Stimulated activated CD8-positive, alpha-beta memory T cell treated with anti-CD3 and anti-CD28 coated beads, Interleukin-2, amount 100 ng/mL, for 1 hour (primary cell): ENCODE data around the gene TEPSIN.

Experiments
- DNase-seq, 2 donors: peaks; one replicate each; pipeline ENCODE4 v3.0.0-alpha.2; 2020; ENCODE audit warnings: low read depth in 2 of 2

Gene TEPSIN

DNA sequence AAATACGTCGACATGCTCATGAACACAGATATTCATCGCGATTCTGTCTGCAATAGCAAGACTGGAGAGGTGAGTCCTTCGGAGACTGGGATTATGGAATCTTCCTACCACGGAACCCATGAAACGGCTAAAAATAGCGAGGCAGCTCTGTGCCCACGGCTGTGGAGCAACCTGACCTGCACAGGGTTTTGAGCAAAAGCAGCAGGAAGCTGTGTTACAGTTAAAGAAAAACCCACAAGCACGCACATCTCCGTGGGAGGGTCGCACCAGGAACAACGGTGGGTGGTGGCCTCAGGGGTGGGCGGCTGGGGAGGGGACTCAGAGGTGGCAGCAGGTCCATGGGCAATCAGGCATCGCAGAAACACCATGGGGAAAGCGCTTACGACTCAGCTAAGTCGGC is 31.4 kb upstream of the TEPSIN start:
- DNase-seq: no peak

DNA sequence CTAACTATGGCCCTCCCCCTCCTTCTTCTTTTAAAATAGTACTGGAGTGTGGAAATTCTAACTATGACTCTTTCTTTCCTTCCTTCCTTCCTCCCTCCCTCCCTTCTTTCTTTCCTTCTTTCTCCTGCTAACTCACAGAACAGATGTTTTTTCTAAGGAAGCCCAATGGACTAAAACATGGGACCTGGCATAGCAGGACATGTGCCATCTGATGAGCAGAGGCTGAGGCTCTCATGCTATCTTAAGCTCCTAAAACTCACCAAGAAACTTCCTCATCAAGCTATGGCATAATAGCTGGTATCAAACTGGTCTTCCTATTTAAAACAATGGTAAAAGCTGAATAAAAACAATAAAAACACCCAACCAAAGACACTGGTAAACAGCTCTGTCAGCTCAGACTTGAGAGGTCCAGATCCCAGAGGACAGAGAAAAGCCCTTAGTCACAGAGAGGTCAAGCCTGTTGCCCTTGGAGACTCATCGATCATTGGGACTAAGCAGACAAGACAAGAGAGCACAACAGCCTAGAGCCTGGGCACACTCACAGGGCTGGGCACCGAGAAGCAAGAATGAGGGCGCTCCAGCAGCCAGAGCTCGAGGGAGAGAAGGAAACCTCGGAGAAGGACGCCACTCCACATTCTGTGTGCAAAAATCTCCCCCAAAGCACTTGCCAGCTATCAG is 28.7 kb upstream of the TEPSIN start:
- no peak for DNase-seq

DNA sequence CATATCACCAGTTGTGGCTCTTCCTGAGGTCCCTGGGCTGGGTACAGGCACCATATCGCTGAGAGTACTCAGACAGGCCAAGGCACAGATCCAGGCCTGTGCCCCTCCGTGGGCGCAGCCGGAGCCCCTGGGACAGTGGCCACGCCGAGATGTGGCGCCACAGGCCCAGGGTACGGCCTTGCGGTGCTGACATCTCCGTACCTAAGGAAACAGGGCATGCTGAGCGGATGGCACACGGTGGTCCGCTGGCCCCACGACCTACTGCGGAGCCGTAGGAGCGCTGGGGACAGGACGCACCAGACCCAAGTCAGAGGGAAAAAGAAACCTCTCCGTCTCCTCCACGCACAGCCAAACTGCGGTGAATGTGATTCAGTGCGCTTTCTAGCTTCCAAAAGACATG is 26.7 kb upstream of the TEPSIN start:
- no peak for DNase-seq

DNA sequence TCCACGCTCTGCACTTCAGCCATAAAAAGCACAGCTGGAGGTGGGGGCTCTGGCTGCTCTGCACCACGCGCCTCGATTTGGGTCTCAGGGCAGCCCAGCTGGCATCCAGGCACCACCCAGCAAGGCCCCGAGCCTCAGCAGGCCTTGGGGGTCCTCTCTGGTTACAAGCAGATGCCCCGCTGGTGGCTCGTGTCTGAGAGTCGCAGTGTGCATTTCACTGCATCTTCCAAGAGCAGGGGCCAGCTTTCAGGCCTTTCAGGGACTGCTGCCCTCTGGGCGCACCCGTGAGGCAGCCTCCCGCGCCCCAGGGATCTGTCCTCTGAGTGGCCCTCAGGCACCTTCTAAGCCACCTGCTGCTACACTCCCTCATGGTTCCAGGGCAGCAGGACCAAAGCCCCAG is 25.8 kb upstream of the TEPSIN start:
- no peak for DNase-seq

DNA sequence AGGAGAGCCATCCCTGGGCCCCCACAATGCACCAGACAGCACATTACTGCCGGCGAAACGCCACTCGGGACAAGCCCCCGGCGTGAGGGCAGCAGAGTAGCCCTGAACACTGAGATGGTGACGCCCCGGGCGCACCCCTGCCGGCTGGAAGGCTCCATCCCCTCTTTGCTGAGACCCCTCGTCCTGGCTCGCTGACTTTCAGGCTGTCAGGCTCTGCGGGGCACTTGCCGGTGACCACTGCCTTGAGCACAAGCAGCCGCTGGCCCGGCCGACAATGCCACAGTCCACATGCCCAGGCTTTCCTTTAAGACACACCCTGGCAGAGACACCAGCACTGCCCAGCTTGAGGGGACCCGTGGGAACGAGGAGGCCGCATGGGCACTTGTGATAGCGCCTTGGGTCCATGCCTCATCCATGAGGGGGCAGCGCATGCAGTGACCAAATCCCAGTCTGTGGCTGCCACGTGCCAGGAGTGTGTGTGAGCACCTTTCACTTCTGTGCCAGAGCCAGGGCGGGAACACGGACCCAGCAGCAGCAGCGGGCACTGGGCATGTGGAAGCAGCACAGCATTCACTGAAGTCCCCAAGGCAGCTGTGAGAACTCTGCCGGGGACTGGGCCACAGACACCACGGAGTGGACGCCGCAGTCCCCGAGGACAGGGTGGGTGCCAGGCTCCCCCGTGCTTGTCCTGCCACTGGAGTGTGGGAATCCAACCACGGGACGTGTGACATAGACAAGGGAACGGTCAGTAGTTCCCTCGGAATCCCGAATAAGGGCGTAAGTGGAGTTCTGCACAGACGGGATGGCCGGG is 24.7 kb upstream of the TEPSIN start:
- no peak for DNase-seq

DNA sequence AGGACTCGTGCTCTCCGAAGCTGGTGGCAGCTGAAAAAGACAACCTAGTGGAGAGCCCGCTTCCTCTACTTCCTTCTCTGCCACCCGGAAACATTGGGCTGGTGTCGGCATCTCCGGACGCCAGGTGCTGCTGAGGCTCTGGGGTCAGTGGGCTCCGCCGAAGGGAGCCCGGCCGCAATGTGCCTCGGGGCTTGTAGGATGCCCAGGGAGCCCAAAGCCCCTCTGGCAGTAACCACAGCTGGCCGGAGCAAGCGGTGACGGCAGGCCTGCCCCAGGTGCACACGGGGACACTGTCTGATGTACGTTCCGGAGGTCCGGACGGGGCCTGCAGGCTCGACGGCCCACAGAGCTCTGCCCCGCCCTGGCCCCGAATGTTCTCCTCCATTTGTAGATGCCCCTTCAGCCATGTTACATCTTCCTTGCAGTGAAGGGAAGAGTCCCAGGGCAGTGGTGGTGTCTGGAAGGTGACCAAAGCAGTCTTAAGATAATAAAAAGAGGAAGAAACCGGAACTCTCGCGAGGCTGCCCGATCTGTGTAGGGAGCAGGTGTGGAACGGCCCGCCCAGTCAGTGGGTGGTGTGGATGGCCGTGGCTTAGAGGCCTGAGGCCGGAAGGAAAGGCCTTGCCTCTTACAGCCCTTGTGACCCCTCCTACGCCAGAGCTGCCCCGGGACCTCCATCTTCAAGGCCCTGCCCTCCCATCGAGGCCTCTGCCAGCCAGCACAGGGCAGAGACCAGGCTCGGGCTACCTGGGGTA is 22.9 kb upstream of the TEPSIN start:
- no peak for DNase-seq

DNA sequence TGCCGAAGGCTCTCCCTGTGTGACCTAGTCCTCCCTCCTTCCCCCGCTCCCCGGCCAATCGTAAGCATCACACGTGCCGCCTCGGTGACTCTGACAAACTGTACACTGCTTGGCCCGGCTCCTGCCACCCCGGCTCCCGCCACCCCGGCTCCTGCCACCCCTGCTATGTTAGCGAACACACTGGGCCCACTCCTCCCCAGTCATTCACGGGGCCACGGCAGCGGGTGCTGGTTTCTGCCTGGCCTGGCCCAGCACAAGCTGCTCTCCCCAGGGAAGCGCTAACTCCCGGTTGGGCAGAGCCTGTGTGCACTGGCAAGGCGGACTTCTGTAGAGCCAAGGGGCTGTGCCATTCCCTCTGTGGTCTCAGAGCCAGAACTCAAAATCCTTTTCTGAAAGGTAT is 22.2 kb upstream of the TEPSIN start:
- DNase-seq: no peak

DNA sequence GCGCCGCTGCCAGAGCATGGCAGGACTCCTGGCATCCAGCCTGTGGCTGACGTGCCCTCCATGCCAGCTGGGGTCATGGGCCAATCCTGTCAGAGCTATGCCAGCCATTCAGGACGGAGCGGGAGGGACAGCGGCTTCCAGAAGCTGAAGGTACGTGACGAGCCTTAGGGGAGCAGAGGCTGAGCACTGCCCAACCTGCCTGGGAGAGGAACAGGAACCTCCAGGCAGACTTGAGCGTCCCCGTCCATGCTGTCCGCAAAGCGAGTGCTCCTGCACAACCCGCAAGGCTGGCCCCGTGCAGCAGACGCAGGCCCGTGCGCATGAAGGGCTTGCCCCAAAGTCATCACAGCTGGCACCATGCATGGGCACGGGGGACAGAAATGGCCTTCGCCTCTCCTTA is 21.8 kb upstream of the TEPSIN start:
- DNase-seq: no peak

DNA sequence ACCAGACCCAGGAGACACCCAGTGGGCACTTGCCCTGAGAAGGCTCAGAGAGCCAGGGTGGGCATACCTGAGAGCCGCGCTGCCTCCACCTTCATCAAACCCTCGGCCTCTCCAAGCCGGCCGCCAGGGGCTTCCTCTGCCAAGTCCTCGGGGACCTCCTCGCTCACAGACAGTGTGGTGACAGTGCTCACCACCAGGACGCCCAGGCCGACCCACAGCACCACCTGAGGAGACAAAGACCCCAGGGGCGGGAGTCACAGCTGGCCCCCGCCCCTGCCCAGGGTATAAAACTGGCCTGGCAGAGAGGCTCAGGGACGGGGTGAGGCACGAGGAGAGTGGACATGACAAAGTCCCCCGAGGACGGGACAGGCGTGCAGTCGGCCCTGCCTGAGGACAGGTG is 21.3 kb upstream of the TEPSIN start:
- DNase-seq: no peak

DNA sequence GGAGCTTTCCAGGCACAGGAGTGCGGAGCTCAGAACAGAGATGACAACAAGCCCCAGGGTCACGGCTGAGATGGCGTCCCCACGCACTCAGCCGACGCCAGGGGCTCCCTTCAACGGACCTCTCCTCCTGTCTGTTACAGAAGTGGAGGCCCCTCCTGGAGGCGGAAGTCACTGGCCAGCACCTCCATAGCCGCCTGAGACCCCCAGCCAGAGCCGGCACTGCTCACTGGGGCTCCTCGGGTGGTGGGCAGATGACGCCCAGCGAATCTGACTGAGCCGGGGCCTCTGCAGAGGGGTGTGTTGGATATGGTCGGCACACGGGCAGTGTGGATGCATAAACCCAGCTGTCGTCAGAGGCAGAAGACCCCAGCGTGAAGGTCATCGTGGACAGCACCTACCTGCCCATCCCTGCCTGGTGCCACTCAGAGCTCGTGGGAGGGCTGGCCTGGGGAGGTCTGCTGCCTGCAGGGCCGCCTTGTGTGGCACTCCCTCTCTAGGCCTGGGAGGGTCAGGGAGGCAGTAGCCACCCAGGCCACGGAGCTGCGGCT is 20.3 kb upstream of the TEPSIN start:
- DNase-seq: no peak

DNA sequence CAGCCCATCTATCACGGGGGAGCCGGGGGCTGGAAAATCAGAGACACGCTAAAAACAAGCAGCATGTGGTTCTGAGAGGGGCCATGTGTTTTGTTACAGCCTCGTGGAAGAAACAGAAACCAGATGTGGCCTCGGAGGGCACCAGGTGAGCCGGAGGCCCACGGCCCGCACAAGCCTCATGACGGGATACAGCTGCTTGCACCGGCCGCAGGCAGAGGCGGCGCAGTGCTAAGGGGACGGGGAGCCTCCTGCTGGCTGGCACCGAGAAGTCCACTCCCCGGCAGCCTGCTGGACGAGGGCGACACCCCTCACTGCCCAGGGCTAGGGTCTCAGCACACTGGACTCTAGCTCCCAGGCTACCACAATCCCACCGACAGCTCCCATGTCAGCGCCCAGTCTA is 19.4 kb upstream of the TEPSIN start:
- no peak for DNase-seq

DNA sequence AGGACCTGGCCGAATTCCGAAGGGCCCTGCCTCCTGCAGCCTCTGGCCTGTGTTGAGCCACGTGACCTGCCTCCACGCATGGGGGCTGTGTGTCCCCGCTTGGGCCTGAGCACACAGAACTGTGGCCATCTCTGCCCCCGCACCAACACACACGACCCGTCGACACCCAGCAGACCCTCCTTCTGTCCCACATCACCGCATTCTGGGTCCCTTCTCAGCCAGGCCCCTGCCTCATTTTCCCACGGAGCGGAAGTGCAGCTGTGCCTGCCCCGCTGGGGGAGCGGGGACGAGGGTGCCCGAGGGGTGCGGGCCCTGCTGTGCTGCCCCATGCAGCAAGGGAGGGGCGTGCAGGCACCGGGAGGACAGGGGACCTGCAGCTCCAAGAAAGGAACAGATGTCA is 18.7 kb upstream of the TEPSIN start:
- DNase-seq: no peak

DNA sequence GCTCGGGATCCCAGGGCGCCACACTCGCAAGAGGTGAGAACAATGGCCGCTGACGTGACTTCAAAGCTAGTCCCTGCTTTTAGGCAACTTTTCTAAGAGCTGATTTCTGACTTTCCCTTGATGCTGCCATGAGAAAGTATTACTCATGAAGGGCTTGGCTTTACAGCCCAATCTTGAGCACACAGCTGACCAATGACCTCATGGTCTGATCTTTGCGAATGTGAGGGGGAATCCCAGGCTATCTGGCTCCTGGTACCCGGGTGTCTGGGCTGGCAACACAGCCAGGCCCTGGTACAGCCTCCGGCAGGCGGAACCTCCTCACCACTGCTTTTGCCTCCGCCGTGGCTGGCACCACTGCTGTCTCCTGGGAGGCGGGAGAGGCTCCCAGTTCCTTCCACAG is 17.8 kb upstream of the TEPSIN start:
- no peak for DNase-seq

DNA sequence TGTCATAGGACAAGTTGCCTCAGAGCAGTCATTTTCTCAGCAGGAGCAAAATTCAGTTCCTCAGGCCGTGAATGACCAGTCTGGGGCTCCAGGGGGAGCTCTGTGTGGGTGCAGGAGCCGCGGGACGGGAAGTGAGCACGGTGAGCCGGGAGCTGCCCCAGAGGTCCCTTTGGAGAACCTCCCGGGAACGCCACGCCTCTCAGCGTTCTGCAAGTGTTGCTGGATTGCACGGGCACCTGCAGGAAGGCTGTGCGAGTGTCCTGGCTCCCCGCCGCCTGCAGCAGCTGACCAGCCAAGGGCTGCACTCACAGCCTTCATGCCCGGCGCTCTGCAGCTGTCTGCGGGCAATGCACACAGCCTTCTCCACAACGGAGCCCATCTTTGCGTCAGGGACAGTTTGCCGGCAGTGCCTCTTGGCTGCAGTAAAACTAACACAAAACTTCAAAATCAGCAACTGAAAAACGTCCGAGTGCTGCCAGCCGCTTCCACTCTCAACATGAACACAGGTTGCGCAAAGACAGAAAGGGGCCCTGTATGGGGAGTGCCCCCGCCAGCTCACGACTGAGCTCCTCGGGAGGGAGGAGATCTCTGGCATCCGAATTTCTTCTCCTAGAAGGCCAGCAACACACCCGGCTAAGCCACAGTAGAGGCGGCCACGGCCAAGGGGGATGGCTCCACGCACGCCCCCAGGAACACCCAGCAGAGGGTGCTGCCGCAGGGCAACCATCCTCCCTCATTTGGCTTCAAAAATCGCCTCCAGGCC is 16.3 kb upstream of the TEPSIN start:
- DNase-seq: no peak

DNA sequence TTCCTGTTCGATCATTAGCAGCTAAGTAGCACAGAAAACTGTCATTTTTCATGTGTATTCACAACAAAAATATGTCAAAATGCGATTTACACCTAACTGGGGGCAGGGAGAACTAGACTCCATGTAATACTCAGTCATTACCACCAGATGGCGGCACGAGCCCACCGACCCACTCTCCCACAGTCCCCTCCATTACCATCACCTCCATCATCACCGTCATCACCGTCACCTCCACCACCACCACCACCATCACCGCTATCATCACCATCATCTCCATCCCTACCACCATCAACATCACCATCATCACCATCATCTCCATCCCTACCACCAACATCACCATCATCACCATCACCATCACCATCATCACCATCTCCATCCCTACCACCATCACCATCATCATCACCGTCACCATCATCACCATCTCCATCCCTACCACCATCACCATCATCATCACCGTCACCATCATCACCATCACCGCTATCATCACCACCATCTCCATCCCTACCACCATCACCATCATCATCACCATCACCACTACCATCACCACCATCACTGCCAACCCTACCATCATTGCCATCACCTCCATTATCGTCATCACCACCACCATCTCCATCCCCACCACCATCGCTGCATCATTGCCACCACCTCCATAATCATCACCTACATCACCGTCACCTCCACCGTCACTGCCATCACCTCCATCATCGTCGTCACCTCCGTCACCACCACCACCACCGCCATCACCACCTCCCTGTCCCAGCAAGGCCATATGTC is 14.7 kb upstream of the TEPSIN start:
- peak; percentile 29 to 37 for DNase-seq

DNA sequence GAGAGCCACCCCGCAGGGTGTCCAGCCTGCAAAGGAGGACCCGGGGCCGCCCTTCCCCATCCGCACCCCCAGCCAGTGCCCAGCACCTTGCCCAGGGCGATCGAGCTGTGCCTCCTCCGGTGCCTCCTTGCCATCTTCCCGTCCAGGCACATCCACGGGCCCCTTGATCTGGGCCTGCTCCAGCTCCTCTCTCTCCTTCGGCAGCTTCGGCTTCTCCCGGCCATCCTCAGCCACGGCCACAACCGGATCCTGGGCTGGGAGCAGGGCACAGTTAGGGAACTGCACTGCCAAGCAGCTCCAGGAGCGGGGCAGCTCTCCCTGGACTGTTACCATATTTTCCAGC is 14.1 kb upstream of the TEPSIN start:
- no peak for DNase-seq

DNA sequence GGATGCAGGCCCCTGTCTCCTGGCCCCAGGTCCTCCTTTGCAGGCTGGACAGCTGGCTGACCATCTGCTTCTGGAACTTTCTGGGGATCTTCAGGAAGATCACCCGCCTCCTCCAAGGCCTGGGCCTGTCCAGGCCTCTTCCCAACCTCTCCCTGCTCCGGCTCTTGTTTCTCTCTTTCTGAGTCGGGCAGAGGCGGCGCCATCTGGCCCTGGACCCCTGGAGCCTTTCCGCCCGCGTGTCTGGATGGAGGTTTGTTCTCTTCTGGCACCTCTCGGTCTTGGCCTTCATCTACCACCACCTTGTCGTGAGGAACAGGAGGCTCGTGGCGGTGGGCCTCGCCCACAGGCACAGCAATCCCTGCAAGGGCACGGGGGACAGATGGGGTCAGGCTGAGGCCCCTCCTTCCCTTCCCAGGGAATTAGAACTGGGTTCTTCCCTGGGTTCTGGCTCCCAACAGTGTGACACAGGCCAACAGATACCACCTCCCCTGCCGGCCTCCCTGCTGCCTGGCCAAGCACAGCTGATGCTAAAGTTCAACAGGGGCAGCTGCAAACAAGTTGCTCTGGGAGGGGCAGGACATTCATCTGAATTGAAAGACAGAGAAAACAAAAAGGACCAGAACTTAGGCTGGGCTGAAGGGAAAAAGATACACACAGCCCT is 13.6 kb upstream of the TEPSIN start:
- DNase-seq: no peak

DNA sequence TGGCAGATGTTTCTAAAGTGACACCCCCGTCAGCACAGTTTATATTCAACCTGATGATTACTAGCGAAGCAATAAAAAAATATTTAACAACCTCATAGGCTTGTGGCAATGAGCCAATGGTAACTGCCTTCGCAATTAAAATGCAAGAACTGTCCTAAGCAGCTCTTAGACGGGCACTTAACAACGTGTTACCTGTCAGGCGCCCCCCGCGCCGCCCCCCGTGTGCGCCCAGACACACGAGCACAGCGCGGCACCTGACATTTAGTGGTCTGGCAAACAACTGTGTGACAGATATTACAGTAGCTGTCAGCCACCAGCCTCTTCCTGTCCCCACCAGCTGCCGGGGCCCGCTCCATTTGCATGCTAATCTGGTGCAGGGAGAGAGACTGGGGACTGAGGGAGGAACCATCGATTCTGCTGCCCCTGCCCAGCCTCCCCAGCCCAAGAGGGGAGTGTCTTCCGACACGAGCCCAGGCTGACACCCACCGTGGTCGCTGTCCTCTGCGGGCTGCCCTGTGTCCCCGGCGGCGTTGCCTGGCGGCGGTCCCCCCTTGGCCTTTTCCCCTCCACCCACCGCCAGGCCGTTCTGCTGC is 12.9 kb upstream of the TEPSIN start:
- DNase-seq: no peak

DNA sequence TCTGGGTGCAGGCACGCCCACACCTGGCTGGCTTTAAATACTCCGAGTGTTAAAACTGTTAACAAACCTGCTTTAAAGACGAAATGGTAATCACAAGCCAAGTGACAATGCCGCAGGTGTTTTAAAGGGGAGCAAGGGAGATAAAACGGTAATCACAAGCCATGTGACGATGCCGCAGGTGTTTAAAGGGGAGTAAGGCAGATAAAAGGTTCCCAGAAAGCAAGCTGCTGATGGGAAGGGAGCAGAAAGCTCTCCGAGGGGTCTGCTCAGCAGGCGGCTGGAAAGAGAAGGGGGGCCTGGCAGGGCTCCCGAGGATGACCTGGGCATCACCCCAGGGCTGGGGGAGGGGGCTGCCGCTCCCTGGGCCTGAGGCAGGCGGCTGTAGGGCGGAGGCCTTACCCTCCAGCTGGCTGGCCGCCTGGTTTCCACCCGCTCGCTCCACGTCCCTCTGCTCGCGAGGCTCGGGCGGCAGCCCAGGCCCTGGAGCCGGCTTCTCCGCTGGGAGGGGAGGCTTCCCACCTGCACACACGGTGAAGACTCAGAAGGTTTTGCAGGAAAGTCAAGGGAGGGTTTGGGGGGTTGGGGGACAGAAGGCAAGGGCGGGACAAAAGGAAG is 12.3 kb upstream of the TEPSIN start:
- DNase-seq: no peak
